Measurements from ENCODE around the gene ATRIP. TPM values are rescaled to one million over a fixed set of nuclear protein-coding genes. Genes with fewer than 3 reads are reported as not detected.

The ATRIP gene
- total RNA-seq, 3 donors from 2014 or later (not counting 1 experiment from before 2014, with no cell fraction given): 8.5 to 11.0 (median 10.6) TPM

DNA sequence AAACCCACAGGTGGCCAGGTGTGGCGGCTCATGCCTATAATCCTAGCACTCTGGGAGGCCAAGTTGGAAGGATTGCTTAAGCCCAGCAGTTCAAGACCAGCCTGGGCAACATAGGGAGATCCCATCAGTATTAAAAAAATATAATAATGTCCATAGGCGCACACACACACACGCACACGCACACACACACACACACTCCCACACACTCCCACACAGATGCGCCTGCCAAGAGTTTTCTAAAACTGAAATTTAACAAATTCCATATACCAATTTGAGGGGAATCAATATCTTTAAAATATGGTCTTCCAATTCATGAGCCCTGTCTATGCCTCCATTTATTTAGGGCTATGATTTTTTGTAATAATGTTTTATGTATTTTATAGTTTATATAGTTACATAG is 40.4 kb downstream of the ATRIP start:
- Mint-ChIP-seq H3K36me3 (no peaks in the 10 kb centered on the region), H3K27me3 (ENCODE audit: low read depth in 2 of 2) (no peaks in the 10 kb centered on the region), H3K4me1 (no peaks in the 10 kb centered on the region), H3K9me3 (no peaks in the 10 kb centered on the region), H3K27ac (no peak overlapping the region), H3K4me3 (no peak overlapping the region)
- H3K27ac ChIP-seq (ENCODE audit: low read length): no peak overlapping the region
- H3K27me3 ChIP-seq (ENCODE audit: control insufficient read depth, insufficient read depth, low read length): no peaks in the 10 kb centered on the region
- DNase-seq (no peak), ATAC-seq (no peak)
- H3K9me3 ChIP-seq (ENCODE audit: control insufficient read depth, insufficient read depth, low read length): no peaks in the 10 kb centered on the region
- H3K4me1 ChIP-seq (ENCODE audit: control insufficient read depth, insufficient read depth, low read length): no peaks in the 10 kb centered on the region
- H3K36me3 ChIP-seq (ENCODE audit: control insufficient read depth, insufficient read depth, low read length): no peaks in the 10 kb centered on the region
- WGBS (ENCODE audit: insufficient coverage): 92% methylated on average over 5 of the region's 5 CpGs
- no peak overlapping the region for H3K4me3 ChIP-seq (ENCODE audit: low read length)
- intact Hi-C loops (cut with micrococcal nuclease): no loop called here
- TF ChIP-seq, protein P1, sequence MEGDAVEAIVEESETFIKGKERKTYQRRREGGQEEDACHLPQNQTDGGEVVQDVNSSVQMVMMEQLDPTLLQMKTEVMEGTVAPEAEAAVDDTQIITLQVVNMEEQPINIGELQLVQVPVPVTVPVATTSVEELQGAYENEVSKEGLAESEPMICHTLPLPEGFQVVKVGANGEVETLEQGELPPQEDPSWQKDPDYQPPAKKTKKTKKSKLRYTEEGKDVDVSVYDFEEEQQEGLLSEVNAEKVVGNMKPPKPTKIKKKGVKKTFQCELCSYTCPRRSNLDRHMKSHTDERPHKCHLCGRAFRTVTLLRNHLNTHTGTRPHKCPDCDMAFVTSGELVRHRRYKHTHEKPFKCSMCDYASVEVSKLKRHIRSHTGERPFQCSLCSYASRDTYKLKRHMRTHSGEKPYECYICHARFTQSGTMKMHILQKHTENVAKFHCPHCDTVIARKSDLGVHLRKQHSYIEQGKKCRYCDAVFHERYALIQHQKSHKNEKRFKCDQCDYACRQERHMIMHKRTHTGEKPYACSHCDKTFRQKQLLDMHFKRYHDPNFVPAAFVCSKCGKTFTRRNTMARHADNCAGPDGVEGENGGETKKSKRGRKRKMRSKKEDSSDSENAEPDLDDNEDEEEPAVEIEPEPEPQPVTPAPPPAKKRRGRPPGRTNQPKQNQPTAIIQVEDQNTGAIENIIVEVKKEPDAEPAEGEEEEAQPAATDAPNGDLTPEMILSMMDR (IDR thresholded peaks at IDR 0.05): no peak

DNA sequence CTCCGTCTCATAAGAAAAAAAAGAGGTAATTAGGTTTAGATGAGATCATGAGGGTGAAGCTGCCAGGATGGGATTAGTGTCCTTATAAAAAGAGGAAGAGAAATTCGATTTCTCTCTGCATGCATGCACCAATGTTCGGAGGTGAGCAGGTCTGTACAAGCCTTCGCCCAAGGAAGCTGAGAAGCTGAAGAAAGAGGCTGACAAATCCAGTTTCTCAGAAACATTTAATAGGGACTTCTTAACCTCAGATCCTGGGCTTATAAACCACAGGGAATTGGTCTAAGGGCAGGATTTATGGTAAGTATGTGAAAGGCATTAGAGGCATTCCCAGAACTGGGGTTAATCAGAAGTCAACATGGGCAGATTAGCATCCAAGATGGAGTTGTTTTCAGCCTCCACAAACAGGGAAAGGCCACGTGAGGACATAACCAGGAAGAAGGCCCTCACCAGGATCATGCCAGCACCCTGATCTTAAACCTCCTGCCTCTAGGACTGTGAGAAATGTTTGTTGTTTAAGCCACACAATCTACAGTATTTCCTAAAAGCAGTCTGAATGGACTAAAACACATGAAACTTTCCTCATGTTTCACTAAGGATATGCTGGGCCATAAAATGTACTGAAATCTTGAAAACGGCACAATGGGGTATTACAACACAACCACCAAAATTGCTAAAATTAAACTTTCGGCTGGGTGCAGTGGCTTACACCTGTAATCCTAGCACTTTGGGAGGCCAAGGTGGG is 46.1 kb downstream of the ATRIP start:
- TF ChIP-seq, protein P1 (IDR thresholded peaks at IDR 0.05): no peak
- H3K4me1 ChIP-seq (ENCODE audit: control insufficient read depth, insufficient read depth, low read length): no peaks in the 10 kb centered on the region
- no peaks in the 10 kb centered on the region for H3K27me3 Mint-ChIP-seq (ENCODE audit: low read depth in 2 of 2)
- no peaks in the 10 kb centered on the region for H3K9me3 ChIP-seq (ENCODE audit: control insufficient read depth, insufficient read depth, low read length)
- H3K36me3 Mint-ChIP-seq: no peaks in the 10 kb centered on the region
- DNase-seq (no peak), ATAC-seq (no peak)
- no peaks in the 10 kb centered on the region for H3K9me3 Mint-ChIP-seq
- WGBS (ENCODE audit: insufficient coverage): 76% methylated on average over 7 of the region's 7 CpGs
- no peak overlapping the region for H3K27ac ChIP-seq (ENCODE audit: low read length)
- no peaks in the 10 kb centered on the region for H3K4me1 Mint-ChIP-seq
- intact Hi-C loops (cut with micrococcal nuclease): no loop called here
- H3K36me3 ChIP-seq (ENCODE audit: control insufficient read depth, insufficient read depth, low read length): no peaks in the 10 kb centered on the region
- H3K4me3 ChIP-seq (ENCODE audit: low read length): no peak overlapping the region
- no peak overlapping the region for H3K4me3 Mint-ChIP-seq
- no peak overlapping the region for H3K27ac Mint-ChIP-seq
- H3K27me3 ChIP-seq (ENCODE audit: control insufficient read depth, insufficient read depth, low read length): no peaks in the 10 kb centered on the region

DNA sequence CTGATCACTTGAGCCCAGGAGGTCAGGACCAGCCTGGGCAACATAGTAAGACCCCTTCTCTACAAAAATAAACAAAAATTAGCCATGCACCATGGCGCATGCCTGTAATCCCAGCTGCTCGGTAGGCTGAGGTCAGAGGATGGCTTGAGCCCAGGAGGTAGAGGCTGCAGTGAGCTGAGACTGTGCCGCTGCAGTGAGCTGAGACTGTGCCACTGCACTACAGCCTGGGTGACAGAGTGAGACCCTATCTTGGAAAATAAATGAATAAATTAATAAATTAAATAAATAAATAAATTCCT is 46.6 kb downstream of the ATRIP start:
- intact Hi-C loops (cut with micrococcal nuclease): no loop called here
- H3K9me3 ChIP-seq (ENCODE audit: control insufficient read depth, insufficient read depth, low read length): no peaks in the 10 kb centered on the region

More for the DNA sequence above, 46.6 kb downstream of the ATRIP start:
- no peaks in the 10 kb centered on the region for H3K4me1 ChIP-seq (ENCODE audit: control insufficient read depth, insufficient read depth, low read length)
- Mint-ChIP-seq H3K36me3 (no peaks in the 10 kb centered on the region), H3K27ac (no peak overlapping the region), H3K9me3 (no peaks in the 10 kb centered on the region), H3K27me3 (ENCODE audit: low read depth in 2 of 2) (no peaks in the 10 kb centered on the region), H3K4me3 (no peak overlapping the region), H3K4me1 (no peaks in the 10 kb centered on the region)
- WGBS (ENCODE audit: insufficient coverage): 96% methylated on average over 3 of the region's 3 CpGs
- TF ChIP-seq, protein P1 (IDR thresholded peaks at IDR 0.05): no peak
- no peak overlapping the region for H3K27ac ChIP-seq (ENCODE audit: low read length)
- H3K27me3 ChIP-seq (ENCODE audit: control insufficient read depth, insufficient read depth, low read length): no peaks in the 10 kb centered on the region
- no peaks in the 10 kb centered on the region for H3K36me3 ChIP-seq (ENCODE audit: control insufficient read depth, insufficient read depth, low read length)
- H3K4me3 ChIP-seq (ENCODE audit: low read length): no peak overlapping the region
- ATAC-seq: no peak
- no peak for DNase-seq
